ENCODE results near the gene VN1R5.
"Not testable (repeated sequence)": the region's sequence is repeated elsewhere in the genome, so short reads cannot be mapped to it uniquely, and the experiment has no call there.

The VN1R5 gene

DNA sequence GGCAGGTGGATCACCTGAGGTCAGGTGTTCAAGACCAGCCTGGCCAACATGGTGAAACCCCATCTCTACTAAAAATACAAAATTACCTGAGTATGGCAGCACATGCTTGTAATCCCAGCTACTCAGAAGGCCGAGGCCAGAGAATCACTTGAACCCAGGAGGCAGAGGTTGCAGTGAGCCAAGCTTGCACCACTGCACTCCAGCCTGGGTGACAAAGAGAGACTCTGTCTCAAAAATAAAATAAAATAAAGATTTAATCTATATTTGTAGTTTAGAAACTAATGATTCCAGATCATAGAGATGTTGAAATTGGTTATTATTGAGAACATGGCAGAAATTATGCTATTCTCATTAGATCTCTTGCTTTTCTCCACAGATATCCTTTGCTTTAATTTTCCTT lies at the start of gene VN1R5:
Gene VN1R5, plus strand, starts transcription at position 301 of the 400 bp plus-strand sequence.
- not testable (repeated sequence) for DNase-seq (ENCODE audit: low read depth, low spot score)

DNA sequence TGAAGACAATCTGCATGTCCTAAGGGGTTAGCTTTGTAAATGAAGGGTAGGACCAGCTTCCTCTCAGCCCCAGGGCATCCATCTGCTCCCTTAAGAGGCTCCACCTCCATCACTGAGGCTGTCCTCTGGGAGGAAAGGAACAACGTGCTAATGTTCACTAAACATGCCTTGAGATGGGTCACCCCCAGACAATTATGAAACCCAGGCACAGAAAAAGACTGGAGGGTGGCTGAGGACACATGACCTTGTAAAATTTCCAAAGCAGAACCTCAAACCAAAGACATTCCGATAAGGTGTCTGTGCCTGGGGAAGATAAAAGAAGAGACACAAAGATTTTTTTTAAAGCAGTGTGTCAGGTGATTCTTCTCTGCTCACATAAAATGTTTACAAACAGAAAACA lies 46.5 kb upstream of the VN1R5 start:
- DNase-seq (ENCODE audit: low read depth, low spot score), result no peak

DNA sequence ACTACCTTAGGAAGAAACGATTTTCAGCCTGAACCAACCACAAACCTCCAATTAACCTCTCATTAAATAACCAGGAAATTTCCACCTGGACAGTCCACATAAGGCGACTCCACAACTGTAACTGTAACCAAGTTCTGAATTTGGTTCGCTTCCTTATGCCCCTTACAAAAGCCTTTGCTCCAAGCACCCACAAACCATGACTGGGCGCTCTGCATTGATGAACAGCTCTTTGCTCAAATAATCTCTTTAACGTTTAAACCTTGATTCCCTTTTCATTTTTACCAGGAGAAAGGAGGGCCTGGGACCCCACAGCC lies 45.9 kb upstream of the VN1R5 start:
- DNase-seq (ENCODE audit: low read depth, low spot score), result no peak

DNA sequence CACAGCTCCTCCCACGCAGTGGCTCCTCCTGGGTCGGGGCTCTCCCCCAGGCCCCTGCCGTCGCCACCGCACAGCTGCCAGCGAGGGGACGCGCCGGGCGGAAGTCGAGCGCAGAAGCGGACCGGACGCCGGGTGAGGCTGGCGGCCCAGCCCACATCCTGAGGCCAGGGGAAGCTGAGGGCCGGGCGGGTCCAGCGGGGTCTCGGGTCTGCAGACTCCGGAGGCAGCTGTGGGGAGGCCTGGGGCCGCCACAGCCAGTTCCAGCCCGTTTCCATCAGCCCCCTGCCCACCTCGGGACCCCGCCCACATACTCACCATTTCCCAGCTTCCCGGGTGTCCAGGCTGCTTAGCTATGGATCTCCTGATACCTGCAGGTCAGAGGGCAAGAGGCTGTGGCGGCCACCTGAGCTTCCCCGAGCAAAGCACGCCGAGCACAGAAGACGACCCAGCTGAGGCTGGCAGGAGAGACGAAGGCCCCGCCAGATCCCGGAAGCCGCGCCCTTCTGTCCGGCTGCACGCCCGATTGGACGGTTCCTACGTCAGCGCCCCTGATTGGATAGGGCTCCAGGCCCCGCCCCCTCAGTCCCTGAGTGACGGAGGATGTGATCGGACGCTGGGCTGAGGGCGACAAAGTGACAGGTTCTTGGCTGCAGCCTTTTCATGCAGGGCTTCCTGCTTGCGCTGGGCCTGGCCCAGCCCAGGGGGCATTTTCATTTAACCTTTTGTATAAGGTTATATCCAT lies 45.3 kb upstream of the VN1R5 start:
- peak; percentile 75 for DNase-seq (ENCODE audit: low read depth, low spot score)

DNA sequence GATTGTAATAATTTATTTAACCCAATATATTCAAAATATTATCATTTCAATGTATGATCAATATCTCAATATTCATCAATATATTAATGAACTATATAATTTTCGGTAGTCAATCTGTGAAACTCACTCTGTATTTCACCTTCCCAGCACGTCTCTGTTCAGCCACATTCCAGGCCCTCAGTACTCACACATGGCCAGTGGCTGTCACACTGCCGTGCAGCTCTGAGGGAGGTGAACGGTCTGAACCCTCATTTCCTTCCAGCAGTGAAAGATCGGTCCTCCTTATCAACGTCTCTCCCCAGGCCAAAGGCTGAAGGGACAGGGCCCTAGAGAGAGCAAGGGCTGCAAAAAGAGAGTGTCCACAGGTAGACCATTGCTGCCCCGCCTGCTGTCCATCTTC lies 44.5 kb upstream of the VN1R5 start:
- no peak for DNase-seq (ENCODE audit: low read depth, low spot score)

DNA sequence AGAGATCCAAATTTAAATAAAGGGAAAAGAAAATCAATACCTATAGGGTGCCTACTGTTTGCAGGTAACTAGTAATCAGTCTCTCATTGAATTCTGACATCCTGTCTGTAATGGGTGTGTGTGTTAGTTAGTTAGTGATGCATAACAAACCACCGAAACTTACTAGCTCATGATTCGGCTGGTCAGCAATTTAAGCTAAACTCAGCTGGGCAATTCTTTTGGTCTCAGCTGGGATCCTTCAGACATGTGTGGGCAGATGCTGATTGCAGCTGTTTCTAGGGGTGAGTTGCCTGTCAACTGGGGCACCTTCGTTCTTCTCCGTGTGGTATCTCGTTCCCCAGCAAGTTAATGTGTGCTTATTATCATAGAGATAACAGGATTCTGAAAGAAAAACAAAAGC lies 43.9 kb upstream of the VN1R5 start:
- no peak for DNase-seq (ENCODE audit: low read depth, low spot score)

DNA sequence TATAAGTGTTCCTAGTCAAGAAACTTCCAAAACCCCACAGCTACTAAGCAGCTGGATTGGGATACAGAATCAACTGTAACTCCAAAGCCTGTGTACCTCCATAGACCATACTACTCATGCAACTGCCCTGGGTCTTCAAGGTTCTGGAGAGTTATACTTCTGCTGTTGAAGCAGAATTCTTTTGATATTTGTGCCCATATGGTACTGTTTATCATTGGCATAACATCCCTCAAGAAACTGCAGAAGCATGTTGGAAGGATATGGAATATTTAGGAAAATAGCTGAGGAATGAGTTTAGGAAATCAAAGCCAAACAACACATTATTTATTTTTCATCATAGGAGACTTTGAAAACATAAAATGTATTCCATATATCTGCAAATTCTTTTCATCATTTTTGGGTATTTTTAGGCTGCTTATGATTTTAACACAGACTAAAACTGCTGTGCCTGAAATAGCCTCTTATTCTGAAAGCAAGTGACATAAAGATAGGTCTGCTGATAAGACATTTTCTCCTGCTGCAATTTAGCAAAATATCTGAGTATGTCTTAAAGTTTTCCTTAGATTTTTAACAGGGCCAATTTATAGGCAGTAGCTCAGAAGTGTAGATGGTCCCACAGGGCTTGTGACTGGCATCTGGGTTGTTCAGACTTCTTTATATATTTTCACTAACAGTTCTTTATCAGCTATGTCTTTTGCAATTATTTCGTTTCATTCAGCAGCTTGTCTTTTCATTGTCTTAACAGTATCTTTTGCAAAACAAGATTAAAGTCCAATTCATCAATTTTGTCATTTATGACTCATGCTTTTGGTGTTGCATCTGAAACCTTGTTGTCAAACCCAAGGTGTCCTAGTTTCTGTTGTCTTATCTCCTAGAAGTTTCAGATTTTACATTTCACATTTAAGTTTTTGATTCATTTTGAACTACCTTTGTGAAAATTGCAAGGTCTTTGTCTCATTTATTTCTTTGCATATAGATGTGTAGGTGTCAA lies 43.0 kb upstream of the VN1R5 start:
- DNase-seq (ENCODE audit: low read depth, low spot score), result no peak

DNA sequence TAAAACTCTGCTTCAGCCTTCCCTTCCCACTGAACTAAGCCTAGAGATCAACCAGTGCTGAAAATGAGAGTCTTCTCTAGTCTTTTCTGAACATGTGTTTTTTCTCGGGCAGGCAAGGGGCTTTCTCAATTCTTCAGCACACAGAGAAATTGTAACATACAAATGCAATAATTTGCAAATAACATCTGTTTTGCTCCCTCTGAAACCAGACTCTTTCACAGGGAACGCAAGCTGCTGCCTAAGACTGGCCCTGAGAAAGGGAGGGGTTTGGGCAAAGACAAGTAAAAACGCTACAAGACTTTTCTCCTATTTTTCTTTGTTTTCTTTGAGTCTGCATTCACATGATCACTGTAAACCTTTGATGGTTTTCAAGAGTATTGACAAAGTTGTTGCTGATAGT lies 39.6 kb upstream of the VN1R5 start:
- DNase-seq (ENCODE audit: low read depth, low spot score), result no peak

DNA sequence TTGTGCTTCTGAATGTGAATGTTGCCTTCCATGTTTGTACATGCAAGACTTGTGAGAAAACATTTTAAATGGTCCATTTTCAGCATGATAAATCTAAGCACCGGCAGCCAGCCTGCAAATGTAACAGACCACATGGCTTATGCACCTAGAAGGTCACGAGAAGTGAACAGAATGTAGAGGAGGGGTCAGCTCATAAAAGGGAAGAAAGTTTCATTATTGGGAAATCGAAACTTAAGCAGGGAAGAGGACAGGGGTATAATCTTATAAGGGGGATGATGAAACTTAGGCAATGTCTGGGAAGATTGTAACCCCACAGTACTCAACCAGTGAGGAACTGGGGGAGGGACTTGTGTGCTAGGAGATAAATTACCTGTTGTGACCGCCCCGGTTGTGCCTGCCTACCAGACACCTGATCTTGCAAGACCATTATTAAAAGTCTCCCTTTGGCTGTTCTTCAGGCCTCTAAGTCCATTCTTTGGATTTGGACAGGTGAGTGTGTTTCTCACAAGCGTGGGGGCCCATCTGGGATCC lies 37.7 kb upstream of the VN1R5 start:
- no peak for DNase-seq (ENCODE audit: low read depth, low spot score)

DNA sequence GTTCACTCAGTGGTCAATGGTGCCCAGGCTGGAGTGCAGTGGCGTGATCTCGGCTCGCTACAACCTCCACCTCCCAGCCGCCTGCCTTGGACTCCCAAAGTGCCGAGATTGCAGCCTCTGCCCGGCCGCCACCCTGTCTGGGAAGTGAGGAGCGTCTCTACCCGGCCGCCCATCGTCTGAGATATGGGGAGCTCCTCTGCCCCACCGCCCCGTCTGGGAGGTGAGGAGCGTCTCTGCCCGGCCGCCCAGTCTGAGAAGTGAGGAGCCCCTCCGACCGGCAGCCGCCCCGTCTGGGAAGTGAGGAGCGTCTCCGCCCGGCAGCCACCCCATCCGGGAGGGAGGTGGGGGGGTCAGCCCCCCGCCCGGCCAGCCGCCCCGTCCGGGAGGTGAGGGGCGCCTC lies 35.6 kb upstream of the VN1R5 start:
- DNase-seq (ENCODE audit: low read depth, low spot score), result not testable (repeated sequence)

DNA sequence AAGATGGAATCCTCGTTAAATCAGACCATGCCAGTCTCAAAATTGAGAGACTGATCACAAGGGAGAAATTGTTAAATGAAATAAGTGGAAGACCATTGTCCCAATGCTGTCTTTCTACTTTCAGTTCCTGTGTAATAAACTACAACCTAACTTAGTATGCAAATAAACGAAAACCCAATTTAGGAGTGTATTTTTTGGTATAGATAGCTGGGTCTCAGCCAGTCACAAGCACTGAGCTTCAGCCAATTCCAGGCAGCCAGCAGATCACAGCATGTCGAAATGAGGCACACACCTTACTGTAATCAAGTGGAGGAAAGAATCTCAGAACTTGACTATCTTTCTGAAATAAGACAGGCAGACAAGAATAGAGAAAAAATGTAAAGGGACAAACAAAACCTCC lies 33.0 kb upstream of the VN1R5 start:
- no peak for DNase-seq (ENCODE audit: low read depth, low spot score)

DNA sequence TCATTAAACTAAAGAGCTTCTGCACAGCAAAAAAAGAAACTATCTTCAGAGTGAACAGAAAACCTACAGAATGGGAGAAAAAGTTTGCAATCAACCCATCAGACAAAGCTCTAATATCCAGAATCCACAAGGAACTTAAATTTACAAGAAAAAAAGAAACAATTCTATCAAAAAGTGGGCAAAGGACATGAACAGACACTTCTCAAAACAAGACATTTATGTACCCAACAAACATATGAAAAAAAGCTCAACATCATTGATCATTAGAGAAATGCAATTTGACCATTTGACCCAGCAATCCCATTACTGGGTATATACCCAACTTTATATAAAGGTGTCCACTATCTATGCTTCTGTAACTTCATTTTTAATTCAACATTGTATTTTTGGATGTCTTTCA lies 31.1 kb upstream of the VN1R5 start:
- no peak for DNase-seq (ENCODE audit: low read depth, low spot score)

DNA sequence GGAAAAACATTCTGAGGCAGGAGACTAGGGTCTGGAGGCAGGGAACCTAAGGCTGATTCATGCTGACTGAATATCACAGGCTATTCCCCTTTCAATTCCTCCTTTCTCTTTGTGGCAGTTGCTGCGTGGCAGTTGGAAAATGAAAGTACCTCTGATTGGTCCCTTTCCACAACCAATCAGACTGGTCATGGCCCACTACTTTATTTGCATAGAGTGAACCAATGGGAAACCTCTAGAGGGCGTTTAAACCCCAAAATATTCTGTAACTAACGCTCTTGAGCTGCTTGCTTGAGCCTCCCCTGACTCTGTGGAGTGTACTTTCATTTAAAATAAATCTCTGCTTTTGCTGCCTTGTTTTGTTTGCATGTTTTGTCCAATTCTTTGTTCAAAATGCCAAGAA lies 27.7 kb upstream of the VN1R5 start:
- no peak for DNase-seq (ENCODE audit: low read depth, low spot score)

DNA sequence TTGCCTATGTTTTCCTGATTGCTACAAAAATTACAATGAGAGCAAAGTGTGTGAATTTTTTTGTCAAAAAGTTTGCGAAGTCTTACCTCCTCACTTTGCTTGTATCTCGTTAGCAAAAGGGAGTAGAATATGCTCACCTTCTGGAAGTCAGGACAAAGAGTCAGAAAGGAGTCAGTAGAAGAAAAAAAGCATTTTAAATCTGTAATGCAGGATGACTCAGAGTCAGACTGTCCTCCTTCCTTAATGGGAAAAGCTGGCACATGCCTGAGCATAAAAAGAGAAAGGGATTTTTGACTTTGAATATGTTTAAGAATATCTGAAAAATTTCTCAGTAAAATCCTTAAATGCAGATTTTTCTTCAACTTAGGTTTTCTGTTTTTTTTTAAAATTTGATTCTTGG lies 14.2 kb upstream of the VN1R5 start:
- DNase-seq (ENCODE audit: low read depth, low spot score), result no peak

DNA sequence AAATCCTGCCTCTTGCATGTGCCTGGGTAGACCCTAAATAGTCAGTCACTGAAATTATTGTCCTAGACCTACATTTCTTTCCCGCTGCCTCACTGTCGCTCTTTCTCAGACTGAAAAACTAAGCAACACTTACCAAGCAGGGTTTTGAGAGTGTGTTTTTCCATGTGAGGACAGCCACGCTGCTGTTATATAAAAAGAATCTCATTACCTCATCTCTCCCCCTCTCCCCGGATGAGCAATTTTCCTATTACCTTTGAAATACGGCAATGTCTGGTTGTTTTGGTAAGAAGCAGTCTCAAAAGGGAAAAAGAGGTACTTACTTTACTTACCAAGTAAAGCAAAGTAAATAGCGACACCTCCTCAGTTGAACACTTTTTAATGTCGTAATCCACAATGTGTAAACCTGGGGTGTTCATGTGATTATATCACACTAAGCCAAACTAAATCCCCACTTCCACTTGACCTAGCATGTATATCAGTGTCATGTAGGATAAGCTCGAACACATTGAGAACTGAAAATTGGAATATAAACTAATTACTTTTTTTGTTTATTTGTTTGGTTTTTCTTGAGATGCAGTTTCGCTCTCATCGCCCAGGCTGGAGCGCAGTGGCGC lies 12.2 kb upstream of the VN1R5 start:
- no peak for DNase-seq (ENCODE audit: low read depth, low spot score)

DNA sequence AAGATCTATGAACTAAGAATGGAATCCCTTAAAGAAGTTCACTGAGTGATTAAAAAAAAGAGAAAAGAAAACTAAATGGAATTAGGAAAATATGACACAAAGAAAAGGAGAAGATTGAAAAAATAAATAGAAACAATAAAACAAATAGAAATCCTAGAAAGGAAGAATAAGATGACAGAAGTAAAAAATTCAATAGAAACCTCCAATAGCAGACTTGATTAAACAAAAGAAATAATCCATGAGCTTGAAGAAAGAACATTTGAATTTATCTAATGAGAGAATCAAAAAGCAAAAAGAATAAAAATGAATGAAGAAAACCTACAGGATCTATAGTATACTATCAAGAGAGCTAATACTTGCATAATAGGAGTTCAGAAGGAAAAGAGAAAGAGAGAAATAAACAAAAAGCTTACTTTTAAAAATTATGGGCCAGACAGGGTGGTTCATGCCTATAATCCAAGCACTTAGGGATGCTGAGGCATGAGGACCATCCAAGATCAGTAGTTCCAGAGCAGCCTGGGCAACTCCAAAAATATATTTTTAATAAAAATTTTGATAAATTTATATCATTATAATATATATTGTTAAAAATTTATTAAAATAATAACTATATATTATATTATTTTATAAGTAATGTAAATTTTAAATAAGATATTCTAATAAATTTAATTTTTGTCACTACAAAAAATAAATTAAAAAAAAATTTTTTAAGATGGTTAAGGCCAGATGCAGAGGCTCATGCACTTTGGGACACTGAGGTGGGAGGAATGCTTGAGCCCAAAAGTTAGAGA lies 9.4 kb upstream of the VN1R5 start:
- no peak for DNase-seq (ENCODE audit: low read depth, low spot score)

DNA sequence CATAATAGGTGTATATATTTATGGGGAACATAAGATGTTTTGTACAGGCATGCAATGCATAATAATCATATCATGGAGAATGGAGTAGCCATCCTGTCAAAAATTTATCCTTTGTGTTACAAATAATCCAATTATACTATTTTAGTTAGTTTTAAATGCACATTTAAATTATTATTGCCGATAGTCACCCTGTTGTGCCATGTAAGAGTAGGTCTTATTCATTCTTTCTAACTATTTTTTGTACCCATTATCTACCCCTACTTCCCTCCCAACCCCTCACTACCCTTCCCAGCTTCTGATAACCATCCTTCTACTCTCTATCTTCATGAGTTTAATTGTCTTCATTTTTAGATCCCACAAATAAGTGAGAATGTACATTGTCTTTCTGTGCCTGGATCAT lies 8.3 kb upstream of the VN1R5 start:
- no peak for DNase-seq (ENCODE audit: low read depth, low spot score)

DNA sequence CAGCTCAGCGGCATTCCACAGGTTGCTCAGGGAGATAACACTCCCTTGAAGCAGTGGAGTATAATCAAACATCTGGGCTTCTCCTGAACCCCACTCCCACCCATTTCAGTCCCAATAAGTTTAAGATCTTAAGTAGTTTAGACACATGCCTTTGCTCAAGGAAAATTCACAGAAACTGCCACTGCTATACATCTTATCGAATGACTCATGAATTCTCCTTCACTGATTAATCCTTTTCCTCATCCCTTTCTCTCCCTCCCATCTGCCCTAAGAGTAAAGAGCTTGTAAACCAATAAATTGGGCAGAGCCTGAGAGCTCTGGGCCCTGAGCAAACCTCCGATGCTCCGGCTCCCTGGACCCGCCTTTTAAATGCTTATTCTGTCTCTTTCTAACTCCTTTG lies 10.2 kb downstream of the VN1R5 start:
- no peak for DNase-seq (ENCODE audit: low read depth, low spot score)

DNA sequence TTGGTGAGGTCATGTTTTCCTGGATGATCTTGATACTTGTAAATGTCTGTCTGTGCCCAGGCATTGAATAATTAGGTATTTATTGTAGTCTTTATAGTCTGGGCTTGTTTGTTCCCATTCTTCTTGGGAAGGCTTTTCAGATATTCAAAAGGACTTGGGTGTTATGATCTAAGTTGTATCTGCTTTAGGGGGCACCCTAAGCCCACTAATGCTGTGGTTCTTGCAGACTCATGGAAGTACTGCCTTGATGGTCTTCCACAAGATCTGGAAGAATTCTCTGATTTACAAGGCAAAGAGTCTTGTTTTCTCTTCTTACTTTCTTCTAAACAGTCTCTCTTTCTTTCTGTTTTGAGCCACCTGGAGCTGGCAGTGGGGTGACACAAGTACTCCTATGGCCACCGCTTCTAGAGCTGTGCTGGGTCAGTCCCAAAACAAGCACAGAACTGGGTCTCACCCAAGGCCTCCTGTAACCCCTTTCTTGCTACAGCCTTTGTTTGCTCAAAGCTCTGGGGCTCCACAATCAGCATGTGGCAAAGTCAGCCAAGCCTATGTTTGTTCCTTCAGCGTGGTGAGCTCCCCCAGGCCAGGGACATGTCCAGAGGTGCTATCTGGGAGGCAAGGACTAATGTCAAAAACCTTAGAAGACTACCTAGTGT lies 12.6 kb downstream of the VN1R5 start:
- no peak for DNase-seq (ENCODE audit: low read depth, low spot score)

DNA sequence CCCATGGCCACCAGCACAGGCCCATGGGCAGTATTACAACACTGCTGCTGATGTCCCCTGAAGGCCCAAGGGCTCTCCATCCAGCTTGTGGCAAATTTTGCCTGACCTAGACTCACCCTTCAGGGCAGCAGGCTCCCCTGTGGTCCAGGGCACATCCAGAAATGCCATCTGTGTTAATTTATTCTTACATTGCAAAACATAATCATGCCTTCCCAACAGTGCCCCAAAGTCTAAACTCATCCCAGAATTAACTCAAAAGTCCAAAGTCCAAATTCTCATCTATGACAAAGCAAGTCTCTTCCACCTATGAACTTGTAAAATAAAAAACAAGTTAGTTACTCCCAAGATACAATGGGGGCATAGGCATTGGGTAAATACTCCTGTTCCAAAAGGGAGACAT lies 13.3 kb downstream of the VN1R5 start:
- DNase-seq (ENCODE audit: low read depth, low spot score), result no peak

DNA sequence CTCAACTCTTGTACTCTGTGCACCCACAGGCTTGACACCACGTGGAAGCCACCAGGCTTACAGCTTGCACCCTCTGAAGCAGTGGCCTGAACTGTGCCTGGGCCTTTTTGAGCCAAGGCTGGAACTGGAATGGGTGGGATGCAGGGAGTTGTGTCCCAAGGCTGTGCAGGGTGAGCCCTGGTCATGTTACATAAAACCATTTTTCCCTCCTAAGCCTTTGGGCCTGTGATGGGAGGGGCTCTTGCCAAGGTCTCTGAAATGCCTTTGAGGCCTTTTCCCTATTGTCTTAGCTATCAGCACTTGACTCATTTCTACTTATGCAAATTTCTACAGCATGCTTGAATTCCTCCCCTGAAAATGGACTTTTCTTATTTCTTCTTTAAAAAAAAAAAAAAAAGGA lies 14.1 kb downstream of the VN1R5 start:
- no peak for DNase-seq (ENCODE audit: low read depth, low spot score)
